Stomach (tissue), 4 donors: ENCODE results near the gene CEACAM16.

Experiments used
- CTCF ChIP-seq, 7 experiments: fragments of 450-650 bp in 4 of 7; fragments of 200-600 bp in 3 of 7; sonication (generic) in 3 of 7; IDR thresholded peaks; one replicate each; pipeline ENCODE4 v1.5.1; 2016 to 2019; ENCODE audit warnings: antibody characterized with exemption in 7 of 7, control low read depth in 2 of 7, mild to moderate bottlenecking in 1 of 7
- POLR2A ChIP-seq, 4 donors: fragments of 450-650 bp; IDR thresholded peaks; one replicate each; pipeline ENCODE4 v1.6.1; 2016; ENCODE audit warnings: antibody characterized with exemption in 4 of 4, control low read depth in 2 of 4, mild to moderate bottlenecking in 1 of 4, moderate library complexity in 1 of 4

DNA sequence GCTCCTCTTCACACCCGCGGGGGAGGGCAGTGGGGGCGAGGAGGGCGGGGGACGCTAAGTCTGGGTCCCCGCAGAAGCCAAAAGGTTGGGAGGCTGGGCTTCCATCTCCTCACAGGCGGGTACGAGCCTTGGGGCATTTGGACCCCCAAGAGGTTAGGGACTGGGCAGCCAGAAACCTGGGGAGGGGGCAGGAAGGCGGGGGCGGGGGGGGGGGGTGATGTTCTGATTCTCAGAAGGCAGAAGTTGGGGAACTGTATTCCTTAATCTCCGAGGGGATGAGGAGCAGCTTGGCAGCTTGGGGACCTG, 54.6 kb downstream of the CEACAM16 start:
- TF ChIP-seq POLR2A (IDR thresholded peaks at IDR 0.05) (no peak), CTCF (IDR thresholded peaks at IDR 0.05) (no peak)
